Dendritic cell treated with granulocyte-macrophage colony-stimulating factor and Interleukin-4, amounts not matched to agents 40 ng/mL and 50 ng/mL, for 4 days (primary cell): ENCODE measurements around the gene HLCS.
"Not testable (repeated sequence)": the region's sequence is repeated elsewhere in the genome, so short reads cannot be mapped to it uniquely, and the experiment has no call there.

Experiments
- H3K27ac Mint-ChIP-seq: one replicate; pipeline ENCODE4 v1.8.0; 2022; ENCODE audit warnings: mild to moderate bottlenecking, mixed read lengths
- H3K27me3 Mint-ChIP-seq: one replicate; pipeline ENCODE4 v1.8.0; 2022; ENCODE audit warnings: mild to moderate bottlenecking, mixed read lengths
- H3K36me3 Mint-ChIP-seq: one replicate; pipeline ENCODE4 v1.8.0; 2022; ENCODE audit warnings: low read depth, mixed read lengths
- H3K4me1 Mint-ChIP-seq: one replicate; pipeline ENCODE4 v1.8.0; 2022; ENCODE audit warnings: low read depth, mixed read lengths
- H3K4me3 Mint-ChIP-seq: one replicate; pipeline ENCODE4 v1.8.0; 2022; ENCODE audit warnings: mild to moderate bottlenecking, moderate library complexity, mixed read lengths
- H3K9me3 Mint-ChIP-seq: one replicate; pipeline ENCODE4 v1.8.0; 2022; ENCODE audit warnings: mixed read lengths
- intact Hi-C: fragments of 100-400 bp; cut with micrococcal nuclease; formaldehyde crosslinking; loops from one replicate; pipeline ENCODE4 v1.15.0; 2022

The HLCS gene

GRCh38 chr21:36992671-36993070 is 26.2 kb upstream of the HLCS start:
- peaks cover 38% of the 10 kb centered on the region for H3K27me3 Mint-ChIP-seq
- H3K9me3 Mint-ChIP-seq, result no peaks in the 10 kb centered on the region
- no peak overlapping the region for H3K4me3 Mint-ChIP-seq
- peaks cover 6% of the 10 kb centered on the region for H3K4me1 Mint-ChIP-seq
- intact Hi-C loops, result loop anchor here (5.0 kb wide), 1 partner anchor 80 kb away; the partner anchor contains the start of genes PIGP and TTC3
- H3K27ac Mint-ChIP-seq, result no peak overlapping the region
- H3K36me3 Mint-ChIP-seq, result no peaks in the 10 kb centered on the region

- peaks cover 36% of the 10 kb centered on the region for H3K27me3 Mint-ChIP-seq
- intact Hi-C loops, result loop anchor here (5.0 kb wide), 1 partner anchor 82 kb away; the partner anchor contains the start of genes PIGP and TTC3
- peaks cover 6% of the 10 kb centered on the region for H3K4me1 Mint-ChIP-seq
- H3K4me3 Mint-ChIP-seq, result peak overlapping the region; percentile 79
- H3K36me3 Mint-ChIP-seq, result no peaks in the 10 kb centered on the region
- H3K27ac Mint-ChIP-seq, result peak overlapping the region; percentile 91
- H3K9me3 Mint-ChIP-seq, result no peaks in the 10 kb centered on the region
Observed at GRCh38 chr21:36990508-36991205, 24.2 kb upstream of the HLCS start.

- Mint-ChIP-seq H3K4me1 (peaks cover 6% of the 10 kb centered on the region), H3K36me3 (no peaks in the 10 kb centered on the region), H3K9me3 (no peaks in the 10 kb centered on the region), H3K27me3 (peaks cover 31% of the 10 kb centered on the region), H3K4me3 (peak overlapping the region; percentile 79), H3K27ac (peak overlapping the region; percentile 91)
- intact Hi-C loops, result loop anchor here (5.0 kb wide), 1 partner anchor 82 kb away; the partner anchor contains the start of genes PIGP and TTC3
Observed at GRCh38 chr21:36989699-36990507, 23.4 kb upstream of the HLCS start.

- peaks cover 24% of the 10 kb centered on the region for H3K27me3 Mint-ChIP-seq
- H3K4me3 Mint-ChIP-seq, result peak overlapping the region; percentile 79
- intact Hi-C loops, H3K4me1 Mint-ChIP-seq, H3K36me3 Mint-ChIP-seq, H3K9me3 Mint-ChIP-seq: not testable (repeated sequence)
- peak overlapping the region; percentile 91 for H3K27ac Mint-ChIP-seq
Observed at GRCh38 chr21:36989199-36989698, 22.8 kb upstream of the HLCS start.

GRCh38 chr21:36988536-36988935 is 22.1 kb upstream of the HLCS start:
- Mint-ChIP-seq H3K27ac (no peak overlapping the region), H3K36me3 (no peaks in the 10 kb centered on the region), H3K4me3 (no peak overlapping the region), H3K9me3 (no peaks in the 10 kb centered on the region), H3K27me3 (peaks cover 18% of the 10 kb centered on the region), H3K4me1 (peaks cover 6% of the 10 kb centered on the region)
- intact Hi-C loops, result no loop called here

- intact Hi-C loops, result no loop called here
- no peaks in the 10 kb centered on the region for H3K9me3 Mint-ChIP-seq
- H3K4me1 Mint-ChIP-seq, result peaks cover 6% of the 10 kb centered on the region
- H3K4me3 Mint-ChIP-seq, result no peak overlapping the region
- H3K27ac Mint-ChIP-seq, result no peak overlapping the region
- H3K27me3 Mint-ChIP-seq, result peaks cover 16% of the 10 kb centered on the region
- H3K36me3 Mint-ChIP-seq, result no peaks in the 10 kb centered on the region
Observed at GRCh38 chr21:36987845-36988244, 21.4 kb upstream of the HLCS start.

DNA sequence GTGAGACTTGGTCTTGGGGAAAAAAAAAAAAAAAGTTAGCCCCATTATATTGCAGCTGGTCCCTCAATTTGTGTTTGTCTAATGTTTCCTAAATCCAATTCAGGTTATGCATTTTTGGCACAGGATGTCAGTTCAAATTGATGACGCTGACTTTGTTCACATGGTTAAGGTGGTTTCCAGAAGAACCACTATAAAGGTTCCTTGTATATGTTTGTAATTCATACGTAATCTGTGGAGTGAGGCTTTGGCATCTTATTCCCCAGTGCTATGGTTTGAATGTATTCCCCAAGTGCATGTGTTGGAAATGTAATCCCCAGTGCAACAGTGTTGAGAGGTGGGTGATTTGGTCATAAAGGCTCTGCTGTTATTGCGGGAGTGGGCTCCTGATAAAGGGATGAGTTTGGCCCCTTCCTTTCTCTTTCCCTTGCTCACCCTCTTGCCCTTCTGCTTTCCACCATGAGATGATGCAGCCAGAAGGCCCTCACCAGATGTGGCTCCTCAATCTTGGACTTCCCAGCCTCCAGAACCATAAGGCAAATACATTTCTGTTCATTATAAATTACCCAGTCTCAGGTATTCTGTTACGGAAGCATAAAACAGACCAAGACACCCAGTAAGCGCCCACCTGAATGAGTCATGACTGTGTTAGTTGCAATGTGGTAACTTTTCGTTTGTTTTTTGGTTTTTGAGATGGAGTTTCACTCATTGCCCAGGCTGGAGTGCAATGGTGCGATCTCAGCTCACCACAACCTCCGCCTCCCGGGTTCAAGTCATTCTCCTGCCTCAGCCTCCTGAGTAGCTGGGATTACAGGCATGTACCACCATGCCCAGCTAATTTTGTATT is 19.5 kb upstream of the HLCS start:
- Mint-ChIP-seq H3K4me1 (peaks cover 7% of the 10 kb centered on the region), H3K36me3 (no peaks in the 10 kb centered on the region), H3K4me3 (no peak overlapping the region), H3K9me3 (no peaks in the 10 kb centered on the region), H3K27ac (no peak overlapping the region), H3K27me3 (peaks cover 29% of the 10 kb centered on the region)
- intact Hi-C loops, result no loop called here

GRCh38 chr21:36981977-36982700 is 15.7 kb upstream of the HLCS start:
- Mint-ChIP-seq H3K27ac (no peak overlapping the region), H3K27me3 (peaks cover 52% of the 10 kb centered on the region), H3K4me1 (peaks cover 13% of the 10 kb centered on the region), H3K9me3 (no peaks in the 10 kb centered on the region), H3K36me3 (no peaks in the 10 kb centered on the region), H3K4me3 (no peak overlapping the region)
- intact Hi-C loops, result no loop called here

DNA sequence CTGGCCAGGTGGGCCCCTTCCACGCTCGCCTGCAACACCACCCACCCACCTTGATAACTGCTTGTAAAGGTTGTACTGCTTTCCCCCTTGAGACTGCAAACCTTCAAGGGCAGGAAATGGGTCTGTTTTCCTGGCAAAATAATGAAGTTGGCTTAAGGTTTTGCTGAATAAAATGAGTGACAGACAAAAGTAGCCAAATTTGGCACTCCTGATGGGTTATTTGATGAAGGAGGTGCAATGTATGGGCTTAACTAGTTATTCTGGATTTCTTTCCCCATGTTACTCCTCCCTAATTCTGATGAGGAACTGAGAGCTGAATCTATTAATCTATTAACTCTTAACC is 14.6 kb upstream of the HLCS start:
- peaks cover 24% of the 10 kb centered on the region for H3K4me1 Mint-ChIP-seq
- intact Hi-C loops, result no loop called here
- peak overlapping the region; percentile 66 for H3K4me3 Mint-ChIP-seq
- H3K36me3 Mint-ChIP-seq, result no peaks in the 10 kb centered on the region
- peak overlapping the region; percentile 60 for H3K27ac Mint-ChIP-seq
- peaks cover 52% of the 10 kb centered on the region for H3K27me3 Mint-ChIP-seq
- H3K9me3 Mint-ChIP-seq, result no peaks in the 10 kb centered on the region

- Mint-ChIP-seq H3K27ac (peak overlapping the region; percentile 60), H3K36me3 (no peaks in the 10 kb centered on the region), H3K4me1 (peaks cover 26% of the 10 kb centered on the region), H3K27me3 (peaks cover 52% of the 10 kb centered on the region), H3K9me3 (no peaks in the 10 kb centered on the region), H3K4me3 (peak overlapping the region; percentile 66)
- intact Hi-C loops, result no loop called here
Observed at GRCh38 chr21:36980280-36981048, 14.0 kb upstream of the HLCS start.

DNA sequence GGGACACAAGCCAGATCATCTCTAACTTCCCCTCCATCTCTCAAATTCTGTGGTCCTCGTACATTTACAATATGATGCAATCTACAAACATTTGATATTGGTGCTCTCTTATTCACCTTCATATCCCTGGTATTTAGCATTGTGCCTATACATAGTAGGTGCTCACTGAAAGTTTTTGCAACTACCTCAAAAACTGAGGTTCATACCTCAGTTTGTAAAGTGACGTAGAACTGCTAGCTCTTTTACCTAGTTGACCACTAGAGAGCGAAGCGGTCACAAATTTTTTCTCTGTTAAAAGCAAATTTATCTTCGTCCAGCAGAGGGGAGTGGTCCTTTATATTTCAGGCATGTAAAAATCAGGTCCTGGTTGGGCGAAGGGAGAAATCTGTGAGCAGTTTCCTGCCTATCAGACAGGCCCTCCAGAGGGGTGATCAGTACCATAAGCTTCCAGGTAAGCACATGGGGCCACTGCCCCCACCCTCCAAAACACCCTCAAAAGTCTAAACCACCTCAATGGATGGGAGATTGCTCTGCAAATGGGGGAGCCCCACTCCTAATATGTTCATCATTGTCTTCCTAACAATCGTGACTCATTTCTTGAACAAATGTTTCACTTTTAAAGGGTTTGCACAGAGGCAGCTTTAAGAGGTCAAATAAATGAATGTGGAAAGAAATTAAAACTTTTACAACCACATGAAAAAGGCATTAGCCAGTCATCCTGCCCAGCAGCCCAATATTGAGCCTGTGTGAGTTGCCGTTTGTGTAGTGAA is 10.6 kb upstream of the HLCS start:
- Mint-ChIP-seq H3K36me3 (no peaks in the 10 kb centered on the region), H3K27me3 (peaks cover 44% of the 10 kb centered on the region), H3K4me1 (peaks cover 26% of the 10 kb centered on the region), H3K27ac (no peak overlapping the region), H3K9me3 (no peaks in the 10 kb centered on the region), H3K4me3 (no peak overlapping the region)
- intact Hi-C loops, result no loop called here

- Mint-ChIP-seq H3K4me1 (peaks cover 26% of the 10 kb centered on the region), H3K36me3 (no peaks in the 10 kb centered on the region), H3K4me3 (no peak overlapping the region), H3K9me3 (no peaks in the 10 kb centered on the region), H3K27me3 (peaks cover 37% of the 10 kb centered on the region), H3K27ac (no peak overlapping the region)
- intact Hi-C loops, result no loop called here
Observed at GRCh38 chr21:36976228-36976861, 9.9 kb upstream of the HLCS start.
